Activated naive CD8-positive, alpha-beta T cell (primary cell): Measurements from ENCODE around the gene RANBP2.

Source experiments
- H3K27ac Mint-ChIP-seq: one replicate; pipeline ENCODE4 v1.8.0; 2021; ENCODE audit warnings: mixed read lengths
- H3K27me3 Mint-ChIP-seq: one replicate; pipeline ENCODE4 v1.8.0; 2021; ENCODE audit warnings: mixed read lengths
- H3K36me3 Mint-ChIP-seq: one replicate; pipeline ENCODE4 v1.8.0; 2021; ENCODE audit warnings: mixed read lengths
- H3K4me1 Mint-ChIP-seq: one replicate; pipeline ENCODE4 v1.8.0; 2021; ENCODE audit warnings: low read depth, mixed read lengths
- H3K4me3 Mint-ChIP-seq: one replicate; pipeline ENCODE4 v1.8.0; 2021; ENCODE audit warnings: mild to moderate bottlenecking, mixed read lengths
- H3K9me3 Mint-ChIP-seq: one replicate; pipeline ENCODE4 v1.8.0; 2021; ENCODE audit warnings: low read depth, mixed read lengths

RANBP2 gene

GRCh38 chr2:108809936-108810335 is 90.7 kb downstream of the RANBP2 start:
- Mint-ChIP-seq H3K27ac (no peak overlapping the region), H3K27me3 (no peaks in the 10 kb centered on the region), H3K9me3 (peaks cover 7% of the 10 kb centered on the region), H3K4me3 (no peak overlapping the region), H3K36me3 (peaks cover 42% of the 10 kb centered on the region), H3K4me1 (no peaks in the 10 kb centered on the region)

- Mint-ChIP-seq H3K27ac (no peak overlapping the region), H3K36me3 (peaks cover 44% of the 10 kb centered on the region), H3K4me3 (no peak overlapping the region), H3K27me3 (no peaks in the 10 kb centered on the region), H3K9me3 (peaks cover 7% of the 10 kb centered on the region), H3K4me1 (no peaks in the 10 kb centered on the region)
Observed at GRCh38 chr2:108810993-108811957, 92.0 kb downstream of the RANBP2 start.

GRCh38 chr2:108813732-108814131 is 94.5 kb downstream of the RANBP2 start:
- no peaks in the 10 kb centered on the region for H3K4me1 Mint-ChIP-seq
- peaks cover 5% of the 10 kb centered on the region for H3K9me3 Mint-ChIP-seq
- H3K27ac Mint-ChIP-seq = no peak overlapping the region
- H3K36me3 Mint-ChIP-seq = peaks cover 38% of the 10 kb centered on the region
- H3K4me3 Mint-ChIP-seq = no peak overlapping the region
- no peaks in the 10 kb centered on the region for H3K27me3 Mint-ChIP-seq

GRCh38 chr2:108820482-108820881 is 101.2 kb downstream of the RANBP2 start:
- no peak overlapping the region for H3K27ac Mint-ChIP-seq
- H3K36me3 Mint-ChIP-seq = peaks cover 30% of the 10 kb centered on the region
- peaks cover 8% of the 10 kb centered on the region for H3K9me3 Mint-ChIP-seq
- no peaks in the 10 kb centered on the region for H3K4me1 Mint-ChIP-seq
- H3K4me3 Mint-ChIP-seq = no peak overlapping the region
- no peaks in the 10 kb centered on the region for H3K27me3 Mint-ChIP-seq

GRCh38 chr2:108823286-108823685 is 104.0 kb downstream of the RANBP2 start:
- Mint-ChIP-seq H3K27me3 (no peaks in the 10 kb centered on the region), H3K36me3 (peaks cover 21% of the 10 kb centered on the region), H3K9me3 (peaks cover 8% of the 10 kb centered on the region), H3K4me3 (no peak overlapping the region), H3K27ac (no peak overlapping the region), H3K4me1 (no peaks in the 10 kb centered on the region)

GRCh38 chr2:108824316-108825070 is 105.2 kb downstream of the RANBP2 start:
- Mint-ChIP-seq H3K27me3 (no peaks in the 10 kb centered on the region), H3K4me1 (no peaks in the 10 kb centered on the region), H3K27ac (no peak overlapping the region), H3K36me3 (peaks cover 15% of the 10 kb centered on the region), H3K4me3 (no peak overlapping the region), H3K9me3 (peaks cover 8% of the 10 kb centered on the region)

- H3K4me3 Mint-ChIP-seq = no peak overlapping the region
- no peaks in the 10 kb centered on the region for H3K4me1 Mint-ChIP-seq
- H3K27ac Mint-ChIP-seq = no peak overlapping the region
- peaks cover 1% of the 10 kb centered on the region for H3K9me3 Mint-ChIP-seq
- no peaks in the 10 kb centered on the region for H3K27me3 Mint-ChIP-seq
- H3K36me3 Mint-ChIP-seq = peaks cover 11% of the 10 kb centered on the region
Observed at GRCh38 chr2:108825254-108825653, 106.0 kb downstream of the RANBP2 start.

GRCh38 chr2:108825736-108826135 is 106.5 kb downstream of the RANBP2 start:
- peaks cover 7% of the 10 kb centered on the region for H3K36me3 Mint-ChIP-seq
- no peak overlapping the region for H3K4me3 Mint-ChIP-seq
- H3K27ac Mint-ChIP-seq = no peak overlapping the region
- no peaks in the 10 kb centered on the region for H3K4me1 Mint-ChIP-seq
- H3K9me3 Mint-ChIP-seq = no peaks in the 10 kb centered on the region
- H3K27me3 Mint-ChIP-seq = no peaks in the 10 kb centered on the region

GRCh38 chr2:108829578-108830310 is 110.5 kb downstream of the RANBP2 start:
- Mint-ChIP-seq H3K27me3 (no peaks in the 10 kb centered on the region), H3K4me3 (no peak overlapping the region), H3K36me3 (peaks cover 7% of the 10 kb centered on the region), H3K9me3 (no peaks in the 10 kb centered on the region), H3K4me1 (peaks cover 10% of the 10 kb centered on the region), H3K27ac (no peak overlapping the region)

GRCh38 chr2:108833219-108833618 is 113.9 kb downstream of the RANBP2 start:
- H3K4me3 Mint-ChIP-seq = no peak overlapping the region
- peaks cover 10% of the 10 kb centered on the region for H3K4me1 Mint-ChIP-seq
- H3K36me3 Mint-ChIP-seq = peaks cover 27% of the 10 kb centered on the region
- no peaks in the 10 kb centered on the region for H3K9me3 Mint-ChIP-seq
- H3K27ac Mint-ChIP-seq = no peak overlapping the region
- no peaks in the 10 kb centered on the region for H3K27me3 Mint-ChIP-seq

GRCh38 chr2:108834620-108835019 is 115.3 kb downstream of the RANBP2 start:
- Mint-ChIP-seq H3K36me3 (peaks cover 30% of the 10 kb centered on the region), H3K9me3 (peaks cover 4% of the 10 kb centered on the region), H3K27ac (no peak overlapping the region), H3K27me3 (no peaks in the 10 kb centered on the region), H3K4me3 (no peak overlapping the region), H3K4me1 (peaks cover 10% of the 10 kb centered on the region)

- H3K27me3 Mint-ChIP-seq = no peaks in the 10 kb centered on the region
- H3K27ac Mint-ChIP-seq = no peak overlapping the region
- H3K4me1 Mint-ChIP-seq = peaks cover 10% of the 10 kb centered on the region
- no peak overlapping the region for H3K4me3 Mint-ChIP-seq
- peaks cover 7% of the 10 kb centered on the region for H3K9me3 Mint-ChIP-seq
- peaks cover 31% of the 10 kb centered on the region for H3K36me3 Mint-ChIP-seq
Observed at GRCh38 chr2:108835040-108835439, 115.8 kb downstream of the RANBP2 start.
